NB4 (cell line): ENCODE results near the gene RASA3.

ENCODE experiments used
- CTCF ChIP-seq: IDR thresholded peaks from one replicate; pipeline ENCODE4 v1.5.1; 2012; ENCODE audit warnings: low read depth, low read length
- MYC ChIP-seq: IDR thresholded peaks from 2 replicates; pipeline ENCODE4 v1.6.1; 2011; ENCODE audit warnings: low read depth, low read length
- POLR2A ChIP-seq: IDR thresholded peaks from 2 replicates; pipeline ENCODE4 v1.6.1; 2011; ENCODE audit warnings: mild to moderate bottlenecking; ENCODE audit not compliant: insufficient read length; ENCODE audit errors: extremely low read depth
- TF ChIP-seq, protein P1 (sequence below): IDR thresholded peaks from 2 replicates; pipeline ENCODE4 v1.6.1; 2011; ENCODE audit warnings: low read depth, low read length

- TF ChIP-seq CTCF (peak; percentile 45), POLR2A (no peak), MYC (peak; percentile 97)
- TF ChIP-seq, protein P1, sequence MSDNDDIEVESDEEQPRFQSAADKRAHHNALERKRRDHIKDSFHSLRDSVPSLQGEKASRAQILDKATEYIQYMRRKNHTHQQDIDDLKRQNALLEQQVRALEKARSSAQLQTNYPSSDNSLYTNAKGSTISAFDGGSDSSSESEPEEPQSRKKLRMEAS: peak; percentile 98
Measured at GRCh38 chr13:114115191-114115671, 17.2 kb downstream of the RASA3 start.
